ENCODE measurements around the gene PRR20G. TPM values are rescaled to one million over a fixed set of nuclear protein-coding genes. Genes with fewer than 3 reads are reported as not detected.

The PRR20G gene
- total RNA-seq, 1 experiment from 2014 or later = 0.30 TPM

GRCh38 chr3:127276396-127276795 lies 11.4 kb downstream of the PRR20G start:
- Histone ChIP-seq H3K27ac (ENCODE audit: low read depth, low read length) (no peak overlapping the region), H4K20me1 (ENCODE audit: insufficient read depth) (no peaks in the 10 kb centered on the region), H3K79me2 (ENCODE audit: insufficient read depth, low read length) (no peaks in the 10 kb centered on the region), H2AFZ (ENCODE audit: low read depth, low read length, poor library complexity, severe bottlenecking) (no peak overlapping the region), H3K27me3 (ENCODE audit: insufficient read depth, low read length) (no peaks in the 10 kb centered on the region), H3K4me3 (replicated peaks in 1 of 2; ENCODE audit: low read depth in 1 of 2, low read length in 2 of 2) (no peak overlapping the region), H3K9me2 (ENCODE audit: insufficient read depth) (no peaks in the 10 kb centered on the region), H3K4me1 (ENCODE audit: control insufficient read depth in 1 of 2, insufficient read depth in 2 of 2, low read length in 2 of 2) (peaks cover 0 to 3% of the 10 kb centered on the region in 2 experiments; a peak in 1 of 4 replicates), H3K4me2 (ENCODE audit: low read length) (no peak overlapping the region), H3K36me3 (ENCODE audit: control insufficient read depth in 1 of 2, insufficient read depth in 2 of 2, low read length in 2 of 2) (no peaks in the 10 kb centered on the region), H3K9me3 (ENCODE audit: control insufficient read depth in 1 of 2, insufficient read depth in 1 of 2, low read depth in 1 of 2, low read length in 2 of 2) (peaks cover 0 to 6% of the 10 kb centered on the region in 2 experiments; a peak in 2 of 4 replicates), H3K9ac (ENCODE audit: low read length) (no peak overlapping the region)
- BruUV-seq (replicated peaks) = no TSS peak
- DNase-seq (ENCODE audit: low read depth, low spot score) (no peak), ATAC-seq (no peak)
- ChIA-PET RAD21 (ENCODE audit: low non-redundant PET in 1 of 2, low total read pairs in 2 of 2, uncharacterized antibody in 2 of 2, unreplicated experiment in 2 of 2) (no interaction called here), CTCF (no interaction called here), POLR2A (no interaction called here)
- intact Hi-C loops (cut with micrococcal nuclease) = no loop called here
- TF ChIP-seq SRF (IDR thresholded peaks at IDR 0.05; ENCODE audit: low read depth) (no peak), CEBPB (IDR thresholded peaks at IDR 0.05; ENCODE audit: low read depth) (no peak), MAX (IDR thresholded peaks at IDR 0.05) (no peak)

- no TSS peak for BruUV-seq (replicated peaks)
- Histone ChIP-seq H3K9me2 (ENCODE audit: insufficient read depth) (no peaks in the 10 kb centered on the region), H3K9me3 (ENCODE audit: control insufficient read depth in 1 of 2, insufficient read depth in 1 of 2, low read depth in 1 of 2, low read length in 2 of 2) (peaks cover 0 to 6% of the 10 kb centered on the region in 2 experiments; a peak in 2 of 4 replicates), H3K4me3 (replicated peaks in 1 of 2; ENCODE audit: low read depth in 1 of 2, low read length in 2 of 2) (no peak overlapping the region), H3K79me2 (ENCODE audit: insufficient read depth, low read length) (no peaks in the 10 kb centered on the region), H3K36me3 (ENCODE audit: control insufficient read depth in 1 of 2, insufficient read depth in 2 of 2, low read length in 2 of 2) (no peaks in the 10 kb centered on the region), H3K9ac (ENCODE audit: low read length) (no peak overlapping the region), H3K4me2 (ENCODE audit: low read length) (no peak overlapping the region; the same call in 1 of the 2 replicates), H2AFZ (ENCODE audit: low read depth, low read length, poor library complexity, severe bottlenecking) (no peak overlapping the region), H3K4me1 (ENCODE audit: control insufficient read depth in 1 of 2, insufficient read depth in 2 of 2, low read length in 2 of 2) (peaks cover 0 to 3% of the 10 kb centered on the region in 2 experiments; a peak in 1 of 4 replicates), H3K27ac (ENCODE audit: low read depth, low read length) (no peak overlapping the region), H3K27me3 (ENCODE audit: insufficient read depth, low read length) (no peaks in the 10 kb centered on the region), H4K20me1 (ENCODE audit: insufficient read depth) (no peaks in the 10 kb centered on the region)
- ChIA-PET CTCF (no interaction called here), POLR2A (no interaction called here), RAD21 (ENCODE audit: low non-redundant PET in 1 of 2, low total read pairs in 2 of 2, uncharacterized antibody in 2 of 2, unreplicated experiment in 2 of 2) (no interaction called here)
- DNase-seq (ENCODE audit: low read depth, low spot score) (no peak), ATAC-seq (no peak)
- intact Hi-C loops (cut with micrococcal nuclease) = no loop called here
- TF ChIP-seq ZFX (IDR thresholded peaks at IDR 0.05) (no peak), JUND (IDR thresholded peaks at IDR 0.05) (no peak), ELF1 (IDR thresholded peaks at IDR 0.05; ENCODE audit: borderline replicate concordance, low read depth) (no peak), CTCF (IDR thresholded peaks at IDR 0.05 in 2 of 3, conservative IDR thresholded peaks at IDR 0.05 in 1 of 3; ENCODE audit: borderline replicate concordance in 1 of 3, insufficient read depth in 1 of 3, low read depth in 2 of 3, low read length in 2 of 3) (no peak), ATF3 (IDR thresholded peaks at IDR 0.05) (no peak), YY1 (IDR thresholded peaks at IDR 0.05; ENCODE audit: extremely low read depth, insufficient replicate concordance, low read depth, low read length) (no peak)
These were observed 12.5 kb downstream of the PRR20G start for GRCh38 chr3:127275287-127275781.
